Measurements from ENCODE around the gene CENPVL2. TPM values are rescaled to one million over a fixed set of nuclear protein-coding genes. Genes with fewer than 3 reads are reported as not detected.
"Not testable (repeated sequence)": the region's sequence is repeated elsewhere in the genome, so short reads cannot be mapped to it uniquely, and the experiment has no call there.

CENPVL2 gene
- not detected for total RNA-seq

DNA sequence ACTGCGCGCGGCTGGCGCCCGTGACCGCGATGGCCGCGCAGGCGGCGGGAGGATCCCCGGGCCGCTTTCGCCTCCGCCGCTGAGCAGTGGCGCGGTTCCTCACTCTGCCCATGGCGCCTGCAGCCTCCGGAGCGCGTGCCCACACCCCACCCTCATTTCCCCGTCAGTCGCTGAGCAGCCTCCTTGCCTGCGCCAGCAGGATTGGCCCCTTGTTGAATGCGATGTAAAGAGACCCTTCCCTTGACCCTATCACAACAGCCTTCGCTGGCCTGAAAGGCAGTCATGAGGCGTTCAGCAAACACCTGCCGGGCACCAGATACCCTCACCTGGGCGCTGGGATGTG lies at the start of gene CENPVL2:
Gene CENPVL2 (minus strand): TSS at position 112 of the 343 bp plus-strand sequence. CDS start 0 bp downstream, at position 112.
- DNase-seq: not testable (repeated sequence)

DNA sequence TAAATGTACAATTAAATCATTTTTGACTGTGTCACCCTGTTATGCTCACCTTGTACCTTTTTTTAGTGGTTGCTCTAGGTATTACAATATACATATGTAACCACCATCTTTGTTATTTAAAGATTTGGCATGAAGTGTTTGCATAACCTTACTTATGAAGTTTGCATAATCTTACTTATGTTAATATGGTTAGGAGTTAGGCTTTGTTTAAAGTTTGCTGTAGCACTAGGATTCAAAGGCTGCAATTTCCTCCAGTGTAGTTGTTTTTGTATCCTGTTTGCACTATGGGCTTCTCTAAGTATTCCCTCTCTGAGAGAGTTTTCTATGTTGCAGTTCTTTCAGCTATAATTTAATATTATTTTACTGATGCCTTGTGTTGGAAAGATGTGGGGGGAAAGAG lies 45.6 kb upstream of the CENPVL2 start:
- no peak for DNase-seq

DNA sequence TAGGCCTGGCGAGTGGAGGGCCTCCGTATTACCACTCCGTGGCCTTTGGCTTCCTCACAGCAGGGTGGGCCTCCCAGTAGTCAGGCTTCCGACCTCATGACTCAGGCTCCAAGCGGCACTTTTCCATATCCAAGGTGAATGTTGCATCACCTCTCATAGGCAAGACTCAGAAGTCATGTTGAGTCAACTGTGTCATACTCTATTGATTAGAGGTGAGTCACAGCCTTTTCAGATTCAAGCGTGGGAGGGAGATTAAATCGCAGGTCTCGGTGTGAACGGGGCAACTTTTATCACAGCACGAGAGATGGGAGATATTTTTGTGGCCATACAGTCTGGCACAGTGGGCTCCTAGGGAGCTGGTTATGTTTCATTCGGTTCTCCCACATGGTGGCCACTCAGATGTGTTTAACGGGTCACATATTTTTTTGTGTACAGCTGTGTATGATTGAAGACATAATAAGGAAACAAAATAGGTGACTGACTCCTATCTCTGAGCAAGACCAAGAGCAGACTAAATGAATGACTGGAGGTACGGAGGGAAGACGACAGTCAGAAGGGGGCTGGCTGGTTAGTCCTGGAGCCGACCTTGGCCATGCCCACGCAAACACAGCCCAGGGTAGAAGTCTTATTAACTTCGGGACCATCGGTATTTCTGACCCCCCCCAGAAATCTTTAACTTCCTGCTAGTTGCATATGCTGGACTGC lies 30.5 kb upstream of the CENPVL2 start:
- not testable (repeated sequence) for DNase-seq

DNA sequence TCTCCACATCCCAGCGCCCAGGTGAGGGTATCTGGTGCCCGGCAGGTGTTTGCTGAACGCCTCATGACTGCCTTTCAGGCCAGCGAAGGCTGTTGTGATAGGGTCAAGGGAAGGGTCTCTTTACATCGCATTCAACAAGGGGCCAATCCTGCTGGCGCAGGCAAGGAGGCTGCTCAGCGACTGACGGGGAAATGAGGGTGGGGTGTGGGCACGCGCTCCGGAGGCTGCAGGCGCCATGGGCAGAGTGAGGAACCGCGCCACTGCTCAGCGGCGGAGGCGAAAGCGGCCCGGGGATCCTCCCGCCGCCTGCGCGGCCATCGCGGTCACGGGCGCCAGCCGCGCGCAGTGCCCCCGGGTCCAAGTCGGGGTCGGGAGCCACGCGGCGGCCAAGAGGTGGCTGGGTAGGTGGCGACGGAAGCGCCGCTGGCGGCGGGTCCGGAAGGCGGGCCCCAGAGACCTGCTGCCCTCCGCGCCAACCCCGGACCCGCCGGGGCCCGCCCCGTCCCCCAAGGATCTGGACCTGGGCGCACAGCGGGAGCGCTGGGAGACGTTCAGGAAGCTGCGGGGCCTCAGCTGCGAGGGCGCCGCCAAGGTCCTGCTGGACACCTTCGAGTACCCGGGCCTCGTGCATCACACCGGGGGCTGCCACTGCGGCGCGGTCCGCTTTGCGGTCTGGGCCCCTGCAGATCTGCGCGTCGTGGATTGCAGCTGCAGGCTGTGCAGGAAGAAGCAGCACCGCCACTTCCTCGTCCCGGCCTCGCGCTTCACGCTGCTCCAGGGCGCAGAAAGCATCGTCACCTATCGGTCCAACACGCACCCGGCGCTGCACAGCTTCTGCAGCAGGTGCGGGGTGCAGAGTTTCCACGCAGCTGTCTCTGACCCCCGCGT lies 27.9 kb upstream of the CENPVL2 start, which contains the start of gene CENPVL1:
Gene CENPVL1 (plus strand): TSS at position 236 of the 888 bp plus-strand sequence. CDS start 0 bp downstream, at position 236.
- not testable (repeated sequence) for DNase-seq

DNA sequence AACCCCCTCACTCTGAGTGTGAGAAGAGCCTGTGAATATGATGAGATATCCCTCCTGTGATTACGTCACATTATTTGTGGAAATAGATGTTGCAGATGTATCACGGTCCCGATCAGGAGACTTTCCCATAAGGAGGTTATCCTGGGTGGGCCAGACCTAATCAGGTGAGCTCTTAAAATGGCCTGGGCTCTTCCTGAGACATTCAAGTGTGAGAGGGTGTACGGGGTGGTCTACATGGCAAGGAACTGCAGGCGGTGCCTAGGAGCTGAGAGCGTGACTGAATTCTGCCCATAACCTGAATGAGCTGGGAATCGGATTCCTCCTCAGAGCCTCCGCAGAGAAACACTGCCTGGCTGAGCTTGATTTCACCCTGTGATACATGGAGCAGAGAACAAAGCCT lies 14.8 kb upstream of the CENPVL2 start:
- DNase-seq: no peak

DNA sequence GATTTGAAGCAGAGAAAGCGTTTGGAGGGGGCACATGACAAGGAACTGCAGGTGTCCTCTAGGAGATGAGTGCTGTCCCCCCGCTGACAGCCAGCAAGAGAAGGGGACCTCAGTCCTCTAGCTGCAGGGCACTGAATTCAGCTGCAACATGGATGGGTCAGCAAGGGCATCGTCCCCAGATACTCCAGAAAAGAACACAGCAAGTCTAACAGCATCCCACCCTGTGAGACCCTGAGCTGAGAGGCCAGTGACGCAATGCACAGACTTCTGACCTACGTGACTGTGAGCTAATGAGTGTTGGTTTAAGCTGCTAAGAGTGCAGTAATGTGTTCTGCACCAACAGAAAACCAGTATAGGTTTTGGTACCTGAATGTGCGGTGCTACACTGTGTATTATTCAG lies 11.6 kb upstream of the CENPVL2 start:
- DNase-seq: no peak

DNA sequence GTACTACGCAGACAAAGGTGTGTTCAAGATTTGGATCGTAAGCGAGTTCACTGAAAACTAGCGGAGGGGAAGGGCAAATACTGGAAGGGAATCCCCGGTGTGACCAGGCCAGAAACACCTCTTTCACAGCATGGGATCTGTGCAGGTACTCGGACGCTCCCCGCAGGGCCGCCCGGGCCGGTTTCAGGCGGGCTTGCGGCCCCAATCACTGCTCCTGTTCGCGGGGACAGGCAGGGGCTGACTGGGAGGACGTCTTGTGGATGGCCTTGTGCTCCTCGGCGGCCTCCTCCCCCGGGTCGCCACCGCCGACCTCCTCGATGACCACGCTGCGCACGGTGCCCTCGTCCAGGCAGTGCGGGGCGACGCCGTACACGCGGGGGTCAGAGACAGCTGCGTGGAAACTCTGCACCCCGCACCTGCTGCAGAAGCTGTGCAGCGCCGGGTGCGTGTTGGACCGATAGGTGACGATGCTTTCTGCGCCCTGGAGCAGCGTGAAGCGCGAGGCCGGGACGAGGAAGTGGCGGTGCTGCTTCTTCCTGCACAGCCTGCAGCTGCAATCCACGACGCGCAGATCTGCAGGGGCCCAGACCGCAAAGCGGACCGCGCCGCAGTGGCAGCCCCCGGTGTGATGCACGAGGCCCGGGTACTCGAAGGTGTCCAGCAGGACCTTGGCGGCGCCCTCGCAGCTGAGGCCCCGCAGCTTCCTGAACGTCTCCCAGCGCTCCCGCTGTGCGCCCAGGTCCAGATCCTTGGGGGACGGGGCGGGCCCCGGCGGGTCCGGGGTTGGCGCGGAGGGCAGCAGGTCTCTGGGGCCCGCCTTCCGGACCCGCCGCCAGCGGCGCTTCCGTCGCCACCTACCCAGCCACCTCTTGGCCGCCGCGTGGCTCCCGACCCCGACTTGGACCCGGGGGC lies 567 bp downstream of the CENPVL2 start:
- not testable (repeated sequence) for DNase-seq

DNA sequence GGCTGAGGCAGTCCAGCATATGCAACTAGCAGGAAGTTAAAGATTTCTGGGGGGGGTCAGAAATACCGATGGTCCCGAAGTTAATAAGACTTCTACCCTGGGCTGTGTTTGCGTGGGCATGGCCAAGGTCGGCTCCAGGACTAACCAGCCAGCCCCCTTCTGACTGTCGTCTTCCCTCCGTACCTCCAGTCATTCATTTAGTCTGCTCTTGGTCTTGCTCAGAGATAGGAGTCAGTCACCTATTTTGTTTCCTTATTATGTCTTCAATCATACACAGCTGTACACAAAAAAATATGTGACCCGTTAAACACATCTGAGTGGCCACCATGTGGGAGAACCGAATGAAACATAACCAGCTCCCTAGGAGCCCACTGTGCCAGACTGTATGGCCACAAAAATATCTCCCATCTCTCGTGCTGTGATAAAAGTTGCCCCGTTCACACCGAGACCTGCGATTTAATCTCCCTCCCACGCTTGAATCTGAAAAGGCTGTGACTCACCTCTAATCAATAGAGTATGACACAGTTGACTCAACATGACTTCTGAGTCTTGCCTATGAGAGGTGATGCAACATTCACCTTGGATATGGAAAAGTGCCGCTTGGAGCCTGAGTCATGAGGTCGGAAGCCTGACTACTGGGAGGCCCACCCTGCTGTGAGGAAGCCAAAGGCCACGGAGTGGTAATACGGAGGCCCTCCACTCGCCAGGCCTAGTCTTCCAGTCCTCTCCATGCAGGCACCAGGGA lies 2.8 kb downstream of the CENPVL2 start:
- not testable (repeated sequence) for DNase-seq

DNA sequence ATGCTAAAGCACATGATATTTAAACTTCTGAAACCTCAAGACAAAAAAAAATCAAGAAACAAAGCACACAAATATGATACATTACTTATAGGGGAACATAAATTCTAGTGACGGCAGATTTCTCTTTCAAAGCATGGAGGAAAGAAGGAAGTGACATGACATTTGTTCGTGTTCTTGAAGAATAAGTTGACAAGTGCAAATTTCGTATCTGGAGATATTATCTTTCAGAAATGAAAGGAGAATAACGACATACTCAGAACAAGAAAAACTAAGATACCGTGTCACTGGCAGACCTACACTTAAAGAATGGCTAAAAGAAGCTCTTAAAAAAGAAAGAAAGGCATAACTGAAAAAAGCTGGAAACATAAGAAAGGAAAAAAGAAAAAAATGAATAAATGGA lies 16.6 kb downstream of the CENPVL2 start:
- no peak for DNase-seq

DNA sequence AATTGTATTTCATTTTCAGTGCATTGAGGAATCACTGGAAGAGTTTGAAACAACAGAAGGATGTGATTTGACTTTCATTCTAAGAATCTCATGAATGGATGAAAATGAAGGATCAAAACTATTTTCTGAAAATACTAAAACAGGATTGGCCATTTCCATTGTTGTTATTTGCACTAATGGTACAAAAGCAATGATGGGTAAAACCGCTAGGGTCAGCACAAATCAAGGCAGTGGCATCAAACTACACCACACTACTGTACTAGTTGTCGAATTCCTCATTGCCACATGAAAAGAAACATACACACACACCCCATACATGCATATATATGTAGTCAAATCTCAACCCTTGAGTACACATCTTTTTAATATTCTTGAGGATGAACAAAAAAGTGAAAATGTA lies 39.3 kb downstream of the CENPVL2 start:
- no peak for DNase-seq

DNA sequence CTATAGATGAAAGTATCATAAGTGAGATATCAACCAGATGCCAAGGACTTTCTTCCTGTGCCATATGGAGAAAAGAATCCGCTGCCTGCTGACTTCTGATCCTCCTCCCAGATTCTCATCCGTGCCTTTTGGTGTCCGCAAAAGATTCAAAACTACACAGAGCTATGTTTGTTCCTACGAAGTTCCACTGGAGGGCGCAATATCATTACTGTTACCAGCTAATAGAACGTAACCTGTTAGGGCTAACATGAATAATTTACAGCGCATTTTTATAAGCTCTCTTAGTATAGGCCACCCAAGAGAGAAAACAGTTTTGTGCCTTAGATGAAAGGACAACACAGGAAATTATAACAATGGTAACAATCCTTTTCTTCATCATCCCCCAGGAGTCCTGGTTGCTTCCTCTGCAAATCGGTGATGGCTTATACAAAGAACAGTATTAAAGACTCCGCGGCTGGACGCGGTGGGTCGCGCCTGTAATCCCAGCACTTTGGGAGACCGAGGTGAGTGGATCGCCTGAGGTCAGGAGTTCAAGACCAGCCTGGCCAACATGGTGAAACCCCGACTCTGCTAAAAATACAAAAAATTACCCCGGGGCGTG lies 41.1 kb downstream of the CENPVL2 start:
- DNase-seq: peak; percentile 70

DNA sequence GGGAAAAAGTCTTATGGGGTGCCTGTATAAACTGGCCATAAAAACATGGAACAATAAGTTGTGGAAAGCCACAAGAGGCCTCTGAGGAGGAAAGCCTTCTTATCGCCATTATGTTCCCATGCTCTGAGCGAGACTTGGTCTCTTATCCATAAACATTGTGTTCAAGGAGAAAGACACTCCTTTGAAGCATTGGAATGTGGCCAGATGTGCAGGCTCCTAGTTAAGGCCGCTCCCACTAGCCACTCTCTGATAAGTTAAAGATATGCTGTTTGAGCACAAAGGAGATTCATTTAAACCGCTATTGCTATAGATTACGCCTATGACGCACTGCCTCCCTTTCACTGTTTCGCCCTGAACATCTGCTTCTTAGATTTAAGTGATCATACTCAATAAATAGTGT lies 46.1 kb downstream of the CENPVL2 start:
- DNase-seq: not testable (repeated sequence)

Other genes with a start within 250 kb of the CENPVL2 start
- gene NUDT11, start 186.2 kb downstream of the CENPVL2 start, total RNA-seq: 6.2 TPM
- gene CENPVL3, start 63.9 kb downstream of the CENPVL2 start, total RNA-seq: not detected
- not detected for gene CENPVL1, start 27.7 kb upstream of the CENPVL2 start, total RNA-seq
- 7.5 TPM for gene GSPT2, start 60.6 kb upstream of the CENPVL2 start, total RNA-seq
- 108 TPM for gene MAGED1, start 210.8 kb upstream of the CENPVL2 start, total RNA-seq

Measured in tongue (tissue), 2 donors.